Measurements from ENCODE around the gene MBTPS1. TPM values are rescaled to one million over a fixed set of nuclear protein-coding genes. Genes with fewer than 3 reads are reported as not detected.
A peak's percentile ranks its signal among the peaks of the same experiment; 100 is the strongest.

Gene MBTPS1
- total and polyA plus RNA-seq, 9 of the 15 experiments (the other 6 are each of a cell fraction or from before 2014, with no cell fraction given), result 2.8 to 57.6 (median 43.8) TPM

DNA sequence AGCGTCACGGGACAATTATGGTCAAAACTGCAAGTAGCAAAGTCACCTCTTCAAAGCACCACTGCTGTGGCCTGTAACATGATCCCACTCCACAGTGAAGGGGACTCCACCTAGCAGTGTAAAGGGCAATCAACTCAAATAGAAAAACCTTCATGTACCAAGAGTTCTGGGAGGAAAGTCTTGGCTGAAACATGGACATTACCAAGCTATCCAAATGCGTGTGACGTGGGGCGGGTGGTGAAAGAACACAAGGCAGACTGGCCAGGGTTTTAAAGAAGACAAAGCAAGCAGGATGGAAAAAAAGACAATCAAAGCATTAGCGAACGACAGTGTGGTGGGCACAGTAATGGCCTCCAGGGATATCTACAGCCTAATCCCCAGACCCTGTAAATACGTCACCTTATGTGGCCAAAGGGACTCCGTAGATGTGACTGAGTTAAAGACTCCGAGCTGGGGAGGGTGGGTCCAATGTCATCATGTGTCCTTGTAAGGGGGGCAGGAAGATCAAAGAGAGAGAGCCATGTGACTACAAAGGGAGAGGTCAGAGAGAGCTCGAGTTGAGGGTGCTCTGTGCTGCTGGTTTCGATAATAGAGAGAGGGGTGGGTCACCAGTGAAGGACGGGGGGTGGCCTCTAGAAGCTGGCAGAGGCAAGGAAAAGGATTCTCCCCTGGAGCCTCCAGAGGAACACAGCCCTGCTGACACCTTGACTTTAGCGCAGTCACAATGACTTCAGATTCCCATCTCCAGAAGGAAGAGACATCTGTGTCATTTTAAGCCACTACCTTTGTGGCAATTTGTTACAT is 22.3 kb upstream of the MBTPS1 start (continued):
- TF ChIP-seq, protein P1, sequence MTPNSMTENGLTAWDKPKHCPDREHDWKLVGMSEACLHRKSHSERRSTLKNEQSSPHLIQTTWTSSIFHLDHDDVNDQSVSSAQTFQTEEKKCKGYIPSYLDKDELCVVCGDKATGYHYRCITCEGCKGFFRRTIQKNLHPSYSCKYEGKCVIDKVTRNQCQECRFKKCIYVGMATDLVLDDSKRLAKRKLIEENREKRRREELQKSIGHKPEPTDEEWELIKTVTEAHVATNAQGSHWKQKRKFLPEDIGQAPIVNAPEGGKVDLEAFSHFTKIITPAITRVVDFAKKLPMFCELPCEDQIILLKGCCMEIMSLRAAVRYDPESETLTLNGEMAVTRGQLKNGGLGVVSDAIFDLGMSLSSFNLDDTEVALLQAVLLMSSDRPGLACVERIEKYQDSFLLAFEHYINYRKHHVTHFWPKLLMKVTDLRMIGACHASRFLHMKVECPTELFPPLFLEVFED (CRISPR knock-in tag; conservative IDR thresholded peaks at IDR 0.05), result peak; percentile 77; the same call in 1 of the 2 replicates
- TF ChIP-seq ESRRB (CRISPR knock-in tag; IDR thresholded peaks at IDR 0.05; ENCODE audit: borderline replicate concordance), result no peak

DNA sequence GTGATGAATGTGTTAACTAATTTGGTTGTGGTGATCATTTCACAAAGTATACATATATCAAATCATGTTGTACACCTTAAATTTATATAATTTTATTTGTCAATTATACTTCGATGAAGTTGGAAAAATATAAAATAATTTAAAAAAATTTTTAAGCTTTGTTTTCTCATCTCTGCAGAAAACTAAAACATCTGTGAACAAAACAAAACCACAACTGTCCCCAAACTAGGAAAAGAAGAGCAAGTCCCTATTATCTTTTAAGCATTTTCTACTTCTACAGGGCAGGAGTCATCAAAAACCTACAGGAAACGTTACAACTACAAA is 21.7 kb upstream of the MBTPS1 start:
- Histone ChIP-seq H3K4me2 (ENCODE audit: insufficient read depth, low read length) (peak overlapping the region; percentile 91), H3K27me3 (ENCODE audit: control insufficient read depth in 2 of 2, insufficient read depth in 2 of 2, low read length in 2 of 2) (no peaks in the 10 kb centered on the region), H3K9me3 (replicated peaks; ENCODE audit: control insufficient read depth, insufficient read depth, low read depth, low read length) (no peaks in the 10 kb centered on the region), H3K79me2 (ENCODE audit: control insufficient read depth, insufficient read depth, low read length) (peaks cover 63% of the 10 kb centered on the region), H3K9ac (ENCODE audit: insufficient read depth in 1 of 2, low read depth in 2 of 2, low read length in 2 of 2) (peak overlapping the region in 1 of 2 experiments; percentile 90; a peak in 2 of 4 replicates), H3K36me3 (ENCODE audit: control insufficient read depth, insufficient read depth, low read length) (peaks cover 3% of the 10 kb centered on the region; the same call in 1 of the 3 replicates), H2AFZ (ENCODE audit: low read depth, low read length) (peak overlapping the region; percentile 91), H3K4me1 (replicated peaks in 1 of 2; ENCODE audit: control insufficient read depth in 2 of 2, insufficient read depth in 2 of 2, low read length in 2 of 2) (peaks cover 23 to 34% of the 10 kb centered on the region in 2 experiments), H3K27ac (ENCODE audit: extremely low read depth, low read depth, low read length) (peak overlapping the region; percentile 97), H3K9me1 (ENCODE audit: control insufficient read depth, insufficient read depth, low read length) (no peaks in the 10 kb centered on the region), H4K20me1 (replicated peaks; ENCODE audit: control insufficient read depth, insufficient read depth, low read length) (no peaks in the 10 kb centered on the region), H3K4me3 (peak overlapping the region; percentile 15; the same call in 1 of the 2 replicates)
- ATAC-seq (no peak), DNase-seq (ENCODE audit: extremely low read depth in 1 of 4, low spot score in 3 of 4) (no peak), FAIRE-seq (no peak)
- BruUV-seq (replicated peaks), result no TSS peak
- intact Hi-C loops (cut with micrococcal nuclease) (loop anchor here (1.0 kb wide), 1 partner anchor 22 kb away; the partner anchor contains the start of gene MBTPS1), in situ Hi-C loops (cut with MboI) (no loop called here)
- 4% methylated on average over 2 of the region's 2 CpGs for WGBS (ENCODE audit: insufficient coverage, low coverage, missing lambda C conversion rate)
- ChIA-PET CTCF (ENCODE audit: low intra/inter-chr PET ratio) (interaction anchor here (0.5 kb wide), 1 partner anchor 170 kb away, joined by 3 read pairs; no protein-coding TSS in a partner anchor), POLR2A (interaction anchor here (0.5 to 9.6 kb wide), 9 partner anchors 9 to 92 kb away, joined by 4 to 145 read pairs (median 4); partner anchors contain the start of gene MBTPS1)
- TF ChIP-seq RUNX1 (IDR thresholded peaks at IDR 0.05; ENCODE audit: low read depth) (no peak), SRF (CRISPR knock-in tag; IDR thresholded peaks at IDR 0.05) (peak in 1 of 2 experiments; percentile 91; a peak in 2 of 4 replicates), STAT5B (CRISPR knock-in tag; IDR thresholded peaks at IDR 0.05) (no peak), FOXA1 (IDR thresholded peaks at IDR 0.05; ENCODE audit: borderline replicate concordance) (no peak), CSDE1 (IDR thresholded peaks at IDR 0.05) (0 out of 4 replicates have a peak, but pooled peaks of 1 of the 2 experiments have one; percentile 16), ZNF3 (CRISPR knock-in tag; IDR thresholded peaks at IDR 0.05) (no peak), GTF2E2 (tag; IDR thresholded peaks at IDR 0.05) (peak; percentile 94), RBM34 (IDR thresholded peaks at IDR 0.05; ENCODE audit: borderline replicate concordance, insufficient read depth, low read length) (no peak)
- TF ChIP-seq, protein P2, sequence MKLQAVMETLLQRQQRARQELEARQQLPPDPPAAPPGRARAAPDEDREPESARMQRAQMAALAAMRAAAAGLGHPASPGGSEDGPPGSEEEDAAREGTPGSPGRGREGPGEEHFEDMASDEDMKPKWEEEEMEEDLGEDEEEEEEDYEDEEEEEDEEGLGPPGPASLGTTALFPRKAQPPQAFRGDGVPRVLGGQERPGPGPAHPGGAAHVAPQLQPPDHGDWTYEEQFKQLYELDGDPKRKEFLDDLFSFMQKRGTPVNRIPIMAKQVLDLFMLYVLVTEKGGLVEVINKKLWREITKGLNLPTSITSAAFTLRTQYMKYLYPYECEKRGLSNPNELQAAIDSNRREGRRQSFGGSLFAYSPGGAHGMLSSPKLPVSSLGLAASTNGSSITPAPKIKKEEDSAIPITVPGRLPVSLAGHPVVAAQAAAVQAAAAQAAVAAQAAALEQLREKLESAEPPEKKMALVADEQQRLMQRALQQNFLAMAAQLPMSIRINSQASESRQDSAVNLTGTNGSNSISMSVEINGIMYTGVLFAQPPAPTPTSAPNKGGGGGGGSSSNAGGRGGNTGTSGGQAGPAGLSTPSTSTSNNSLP (IDR thresholded peaks at IDR 0.05; ENCODE audit: borderline replicate concordance, low read depth, low read length), result no peak
